GM21367 (cell line): ENCODE measurements around the gene MRC2.
A peak's percentile ranks its signal among the peaks of the same experiment; 100 is the strongest.
"Not testable (repeated sequence)": the region's sequence is repeated elsewhere in the genome, so short reads cannot be mapped to it uniquely, and the experiment has no call there.

ENCODE experiments used
- ATAC-seq: cut with Tn5 transposase; IDR thresholded peaks from one replicate; pipeline ENCODE4 v1.9.1; 2021; ENCODE audit not compliant: unreplicated experiment

Gene MRC2

DNA sequence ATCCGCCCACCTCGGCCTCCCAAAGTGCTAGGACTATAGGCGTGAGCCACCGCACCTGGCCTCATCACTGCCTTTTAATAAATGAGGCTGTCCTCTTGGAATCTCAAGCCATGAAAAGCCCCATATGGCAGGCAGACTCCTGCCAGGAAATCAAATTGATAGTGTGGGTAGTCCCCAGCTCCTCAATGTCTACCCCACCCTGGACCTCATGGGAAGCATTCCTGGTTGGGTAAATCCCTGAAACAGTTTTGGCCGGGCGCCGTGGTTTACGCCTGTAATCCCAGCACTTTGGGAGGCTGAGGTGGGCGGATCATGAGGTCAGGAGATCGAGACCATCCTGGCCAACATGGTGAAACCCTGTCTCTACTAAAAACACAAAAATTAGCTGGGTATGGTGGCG, 71.0 kb downstream of the MRC2 start:
- ATAC-seq = not testable (repeated sequence)

DNA sequence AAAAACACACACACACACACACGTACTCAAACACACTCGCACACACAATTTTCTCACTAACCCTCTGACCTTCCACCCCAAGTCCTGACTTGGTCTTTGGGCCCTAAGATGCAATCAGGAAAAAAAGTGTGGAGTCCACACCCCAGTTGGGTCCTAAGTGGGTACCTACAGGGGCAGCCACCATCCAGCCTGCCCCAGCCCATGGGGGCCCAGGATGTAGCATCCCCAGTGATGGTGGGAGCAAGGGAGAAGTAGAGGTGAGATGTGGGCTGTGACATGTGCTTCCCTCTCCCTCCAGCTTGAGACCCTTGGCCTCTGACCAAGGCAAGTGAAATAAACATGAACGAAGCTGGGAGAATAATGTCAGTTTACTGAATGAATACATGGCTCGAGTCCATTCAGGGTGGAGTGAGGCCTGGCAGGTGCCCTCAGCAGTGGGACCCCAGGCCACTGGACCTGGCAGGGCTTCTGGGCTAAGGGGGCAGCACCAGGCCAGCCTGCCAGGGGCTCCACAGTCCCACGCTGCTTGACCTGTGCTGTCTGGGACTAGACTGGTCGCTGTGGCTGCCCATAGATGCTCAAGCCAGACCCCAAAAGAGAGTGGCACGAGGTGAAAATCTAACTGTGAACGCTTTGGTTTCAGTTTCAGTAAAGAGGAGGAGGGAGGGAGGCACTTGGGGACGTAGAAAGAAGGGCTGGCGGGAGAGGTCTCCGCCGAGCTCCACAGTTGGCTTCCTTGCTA, 73.7 kb downstream of the MRC2 start:
- no peak for ATAC-seq

DNA sequence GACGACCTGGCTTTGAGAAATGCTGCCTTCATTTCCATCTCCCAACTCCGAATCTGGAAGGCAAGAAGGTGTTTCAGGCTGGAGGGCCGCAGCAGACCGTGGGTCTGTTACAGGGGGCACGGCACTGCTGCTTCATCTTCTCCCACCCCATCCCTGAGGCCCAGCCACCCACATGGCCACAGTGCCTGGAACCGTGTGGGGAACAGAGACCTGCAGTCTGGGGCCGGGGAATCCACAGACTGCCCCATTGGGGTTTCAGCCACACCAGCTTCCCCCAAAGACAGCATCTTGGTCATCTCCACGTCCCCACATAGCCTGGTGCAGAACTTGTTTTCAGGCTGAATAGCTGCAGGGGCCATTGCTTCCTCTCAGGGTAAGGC, 74.2 kb downstream of the MRC2 start:
- ATAC-seq = no peak

GRCh38 chr17:62702746-62703260, 75.3 kb downstream of the MRC2 start:
- ATAC-seq = no peak

GRCh38 chr17:62703261-62703775, 75.8 kb downstream of the MRC2 start:
- no peak for ATAC-seq

- peak; percentile 91 for ATAC-seq
Observed at GRCh38 chr17:62703776-62704380, 76.4 kb downstream of the MRC2 start.

DNA sequence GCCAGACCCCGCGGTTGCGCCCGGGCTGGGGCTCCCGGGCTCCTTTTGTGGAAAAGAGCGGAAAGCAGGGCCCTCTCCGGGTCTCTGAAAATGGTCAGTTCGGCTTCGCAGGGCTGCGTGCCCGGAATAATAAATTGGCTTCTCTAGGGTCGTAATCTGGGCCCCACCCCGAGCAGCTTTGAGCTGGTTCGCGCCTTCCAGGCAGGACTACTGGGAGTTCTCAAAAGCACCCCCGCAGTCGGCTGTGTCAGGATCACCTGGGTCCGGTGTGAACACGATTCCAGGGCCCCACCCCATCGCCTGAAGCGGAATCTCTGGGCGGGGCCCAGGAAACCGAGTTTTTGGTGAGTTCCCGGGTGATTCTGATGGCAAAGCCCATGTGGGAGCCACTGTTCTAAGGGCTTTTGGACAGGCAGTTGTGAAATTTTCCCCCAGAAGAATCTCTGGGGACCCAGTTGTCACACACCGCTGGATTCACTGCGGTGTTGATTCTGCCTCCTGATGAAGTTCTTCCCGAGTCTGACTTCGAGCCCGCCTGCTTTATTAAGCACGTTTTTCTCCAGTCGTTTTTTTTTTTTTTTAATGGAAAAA, 77.0 kb downstream of the MRC2 start:
- ATAC-seq = no peak

DNA sequence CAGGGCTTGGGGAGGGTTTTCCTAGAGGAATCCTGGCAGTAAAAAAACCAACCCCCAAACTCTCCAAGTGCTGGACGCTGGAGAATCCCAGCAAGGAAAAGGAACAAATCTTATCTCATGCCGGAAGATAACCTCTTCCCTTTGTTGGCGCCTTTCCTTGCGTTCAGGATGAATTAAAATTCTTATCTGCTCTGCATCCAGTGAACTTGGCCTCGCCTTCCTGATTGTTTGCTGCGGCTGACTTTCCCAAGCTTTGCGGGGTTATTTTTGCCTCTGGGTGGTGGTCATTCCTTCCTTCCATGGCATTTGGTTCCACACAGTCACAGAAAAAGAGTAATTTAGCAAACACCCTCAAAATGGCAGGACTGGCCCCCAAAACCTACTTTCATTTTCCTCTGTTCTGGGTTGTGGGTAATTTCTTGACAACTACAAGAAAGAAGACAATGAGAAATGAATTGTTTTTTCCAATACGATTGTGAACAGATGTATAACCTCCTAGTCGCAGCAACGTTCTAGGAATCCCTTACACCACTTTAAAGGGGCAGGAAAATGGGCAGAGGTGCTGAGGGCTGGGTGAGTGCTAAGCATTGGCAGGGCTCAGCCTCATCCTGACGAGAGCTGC, 77.8 kb downstream of the MRC2 start:
- ATAC-seq = no peak

GRCh38 chr17:62705778-62706597, 78.5 kb downstream of the MRC2 start:
- no peak for ATAC-seq

DNA sequence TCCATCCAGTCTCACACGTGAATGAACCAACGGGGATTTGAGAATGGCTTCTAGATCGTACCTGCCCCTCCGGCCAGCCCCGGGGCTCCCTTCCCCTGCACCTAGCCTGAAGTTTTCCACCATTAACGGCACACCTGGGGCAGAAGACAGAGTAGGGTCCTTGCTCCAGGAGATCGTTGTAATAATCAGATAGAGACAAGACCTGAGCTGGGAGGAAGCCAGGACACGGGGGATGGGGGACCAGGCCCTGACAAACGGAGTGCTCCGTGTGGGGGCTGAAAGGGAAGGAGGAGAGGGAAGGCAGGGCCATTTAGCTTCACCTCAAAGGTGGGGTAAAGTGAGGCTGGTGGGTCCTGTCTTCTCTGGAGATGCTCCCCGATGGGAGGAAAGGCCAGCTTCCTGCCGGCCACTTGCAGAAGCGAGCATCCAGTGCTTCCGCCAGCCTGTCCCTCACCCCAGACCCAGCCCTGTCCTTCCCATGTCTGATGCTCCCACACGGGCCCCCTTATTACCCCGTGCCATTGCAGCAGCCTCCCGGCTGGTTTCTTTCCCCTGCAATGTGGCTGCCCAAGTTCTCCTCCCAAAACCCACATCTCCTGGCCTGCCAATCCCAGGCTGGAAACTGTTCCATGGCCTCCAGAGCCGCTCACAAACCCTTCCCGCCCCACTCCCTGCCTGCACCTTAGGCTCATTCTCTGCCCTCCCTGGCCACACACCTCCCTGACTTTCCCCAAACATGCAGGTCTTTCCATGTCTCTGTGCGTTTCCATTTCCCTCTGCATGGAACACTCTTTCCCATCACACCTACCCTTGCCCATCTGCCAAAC, 79.3 kb downstream of the MRC2 start:
- no peak for ATAC-seq

DNA sequence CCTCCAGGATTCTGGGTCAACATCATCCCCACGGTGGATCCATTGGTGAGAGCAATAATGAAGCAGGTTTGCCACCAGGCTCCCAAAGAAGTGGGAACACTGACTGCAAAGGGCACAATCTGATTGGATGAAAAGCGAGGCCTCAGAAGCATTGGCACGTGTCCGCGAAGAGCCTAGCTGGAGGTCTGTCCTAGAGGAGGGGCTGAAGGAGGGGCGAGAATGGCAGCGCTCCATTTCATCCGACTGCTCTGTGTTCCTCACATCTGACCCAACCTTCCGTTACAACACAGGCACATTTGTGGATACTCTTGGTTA, 79.9 kb downstream of the MRC2 start:
- no peak for ATAC-seq

- no peak for ATAC-seq
Observed at GRCh38 chr17:62708587-62708986, 81.1 kb downstream of the MRC2 start.

- no peak for ATAC-seq
Observed at GRCh38 chr17:62712171-62712581, 84.7 kb downstream of the MRC2 start.

DNA sequence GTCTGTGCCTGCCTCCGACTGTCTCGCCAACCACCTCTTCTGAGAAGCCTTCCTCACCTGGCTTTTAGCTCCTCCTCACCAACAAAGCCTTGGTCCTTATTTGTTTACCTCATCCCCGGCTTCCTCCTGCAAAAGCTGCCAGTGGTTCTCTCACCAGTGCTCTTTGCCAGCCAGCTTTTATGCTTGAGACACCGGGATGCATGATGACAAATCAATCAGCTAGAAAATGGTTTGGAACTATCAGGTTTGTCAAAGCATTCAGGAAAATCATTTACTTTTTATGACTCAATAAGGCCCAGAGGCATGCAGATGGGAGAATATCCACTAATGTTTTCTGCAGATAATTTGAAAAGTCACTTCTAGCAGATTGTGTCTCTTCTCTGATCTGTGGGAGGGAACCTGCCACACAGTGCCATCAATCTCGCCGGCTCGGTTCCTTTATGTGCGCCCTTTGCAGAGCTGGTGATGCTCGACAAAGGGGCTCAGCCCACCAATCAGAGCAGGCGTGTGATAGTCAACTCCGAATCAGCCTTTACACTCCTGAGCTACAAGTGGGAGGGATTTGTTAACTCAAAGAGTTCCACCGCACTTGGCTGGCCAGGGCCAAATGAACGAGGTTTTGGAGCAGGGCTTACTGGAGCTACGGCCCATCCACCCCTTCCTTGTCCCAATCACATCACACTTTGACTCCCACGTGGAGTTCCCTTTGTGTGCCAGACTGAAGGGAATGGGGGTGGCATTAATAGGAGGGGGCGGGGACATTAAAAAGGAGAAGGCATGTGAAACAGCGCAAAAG, 85.8 kb downstream of the MRC2 start:
- no peak for ATAC-seq

DNA sequence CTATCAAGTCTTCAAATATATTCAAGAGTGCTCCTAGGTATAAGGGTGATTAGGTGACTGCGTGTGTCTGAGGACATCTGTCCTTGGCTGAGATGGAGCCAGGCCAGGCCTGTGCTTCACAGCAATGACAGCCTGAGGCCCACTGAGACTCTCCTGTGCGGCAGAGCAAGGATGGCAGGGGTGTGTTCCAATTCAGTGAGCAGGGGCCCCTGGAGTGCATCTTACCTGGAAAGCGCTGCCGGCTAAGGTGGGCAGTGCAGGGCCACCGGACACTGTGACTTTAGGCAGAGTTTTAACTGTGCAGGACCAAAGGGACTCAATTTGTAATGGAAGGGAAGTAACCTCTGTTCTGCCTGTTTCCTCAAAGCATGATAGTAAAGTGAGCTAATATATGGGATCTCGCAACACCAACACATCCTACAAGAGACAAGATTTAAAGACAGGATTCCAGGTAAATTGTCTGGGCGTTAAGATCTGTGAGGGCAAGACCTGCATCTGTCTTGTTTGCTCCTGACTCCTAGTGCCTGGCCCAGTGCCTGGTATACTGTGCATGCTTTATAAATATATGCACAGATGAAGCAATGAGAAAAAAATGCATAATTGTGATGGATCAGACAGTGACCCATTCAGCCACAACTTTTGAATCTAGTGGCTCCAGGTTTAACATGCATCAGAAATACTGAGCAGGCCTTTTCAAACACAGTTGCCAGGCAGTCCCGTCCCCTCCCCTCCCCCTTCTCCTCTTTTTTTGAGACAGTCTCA, 86.7 kb downstream of the MRC2 start:
- ATAC-seq = no peak

DNA sequence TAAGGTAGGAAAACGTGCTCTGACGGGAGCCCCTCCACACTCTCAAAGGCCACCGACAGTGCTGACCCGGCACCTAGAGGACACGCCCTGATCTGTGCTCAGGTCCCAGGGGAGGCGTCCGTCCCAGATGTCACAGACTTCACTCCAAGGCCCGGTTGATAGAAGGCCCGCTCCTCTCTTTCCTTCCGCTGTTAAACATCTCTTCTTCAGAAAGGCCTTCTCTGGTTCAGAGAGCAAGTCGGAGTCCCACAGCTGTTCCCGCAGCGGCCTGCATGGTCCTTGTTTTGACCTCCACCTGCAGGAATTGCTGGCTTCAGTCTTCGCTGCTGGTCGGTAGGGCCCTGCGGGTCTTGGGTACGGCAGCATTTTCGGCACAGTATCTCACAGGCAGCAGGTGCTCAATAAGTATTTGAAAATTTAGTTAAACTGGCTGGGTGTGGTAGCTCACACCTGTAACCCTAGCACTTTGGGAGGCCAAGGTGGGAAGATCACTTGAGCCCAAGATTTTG, 88.5 kb downstream of the MRC2 start:
- ATAC-seq = no peak

GRCh38 chr17:62716834-62717588, 89.5 kb downstream of the MRC2 start:
- ATAC-seq = no peak

DNA sequence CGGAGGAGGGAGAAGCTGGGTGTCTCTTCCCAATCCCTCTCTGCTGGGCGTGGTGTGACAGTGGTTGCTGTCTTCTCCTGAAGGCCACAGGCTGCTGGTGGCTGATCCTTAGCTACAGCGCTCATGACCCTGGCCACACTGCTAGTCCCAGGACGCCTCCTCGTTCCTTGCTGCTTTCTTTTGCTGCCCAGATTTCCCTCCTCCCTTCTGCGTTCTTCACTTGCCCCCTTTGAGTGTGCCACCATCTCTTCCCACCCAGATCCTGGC, 90.1 kb downstream of the MRC2 start:
- ATAC-seq = no peak
